Uterus (tissue), 2 donors: ENCODE data around the gene MKKS.

Source experiments
- POLR2A ChIP-seq, 2 donors: fragments of 450-650 bp; IDR thresholded peaks; one replicate each; pipeline ENCODE4 v1.6.1; 2016; ENCODE audit warnings: antibody characterized with exemption in 2 of 2, mild to moderate bottlenecking in 1 of 2, moderate library complexity in 1 of 2
- TF ChIP-seq, protein P1 (sequence below), 4 experiments: fragments of 200-600 bp in 2 of 4; fragments of 450-650 bp in 2 of 4; sonication (generic) in 2 of 4; IDR thresholded peaks; one replicate each; pipeline ENCODE4 v1.5.1; 2016 to 2019; ENCODE audit warnings: antibody characterized with exemption in 4 of 4, mild to moderate bottlenecking in 2 of 4, moderate library complexity in 1 of 4

DNA sequence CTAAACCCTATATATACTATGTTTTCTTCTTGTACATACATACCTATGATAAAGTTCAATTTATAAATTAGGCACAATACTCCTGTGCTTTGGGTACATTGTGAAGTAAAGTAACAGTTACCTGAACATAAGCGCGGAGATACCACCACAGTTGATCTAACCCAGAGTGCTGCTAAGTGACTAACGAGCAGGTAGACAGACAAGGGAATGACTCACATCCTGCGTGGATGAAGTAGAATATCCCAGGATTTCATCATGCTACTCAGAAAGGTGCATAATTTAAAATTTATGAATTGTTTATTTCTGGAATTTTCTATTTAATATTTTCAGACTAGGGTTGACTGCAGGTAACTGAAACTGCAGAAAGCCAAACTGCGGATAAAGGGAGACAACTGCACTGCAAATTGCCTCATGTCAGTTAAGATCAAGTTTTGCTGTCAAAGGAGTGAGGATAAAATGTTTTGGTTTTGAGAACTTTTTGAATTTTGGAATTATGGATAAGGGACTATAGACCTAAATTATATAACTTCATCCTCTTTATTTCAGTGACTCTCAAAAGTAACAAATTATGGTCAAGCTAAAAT is 14.4 kb downstream of the MKKS start:
- TF ChIP-seq, protein P1, sequence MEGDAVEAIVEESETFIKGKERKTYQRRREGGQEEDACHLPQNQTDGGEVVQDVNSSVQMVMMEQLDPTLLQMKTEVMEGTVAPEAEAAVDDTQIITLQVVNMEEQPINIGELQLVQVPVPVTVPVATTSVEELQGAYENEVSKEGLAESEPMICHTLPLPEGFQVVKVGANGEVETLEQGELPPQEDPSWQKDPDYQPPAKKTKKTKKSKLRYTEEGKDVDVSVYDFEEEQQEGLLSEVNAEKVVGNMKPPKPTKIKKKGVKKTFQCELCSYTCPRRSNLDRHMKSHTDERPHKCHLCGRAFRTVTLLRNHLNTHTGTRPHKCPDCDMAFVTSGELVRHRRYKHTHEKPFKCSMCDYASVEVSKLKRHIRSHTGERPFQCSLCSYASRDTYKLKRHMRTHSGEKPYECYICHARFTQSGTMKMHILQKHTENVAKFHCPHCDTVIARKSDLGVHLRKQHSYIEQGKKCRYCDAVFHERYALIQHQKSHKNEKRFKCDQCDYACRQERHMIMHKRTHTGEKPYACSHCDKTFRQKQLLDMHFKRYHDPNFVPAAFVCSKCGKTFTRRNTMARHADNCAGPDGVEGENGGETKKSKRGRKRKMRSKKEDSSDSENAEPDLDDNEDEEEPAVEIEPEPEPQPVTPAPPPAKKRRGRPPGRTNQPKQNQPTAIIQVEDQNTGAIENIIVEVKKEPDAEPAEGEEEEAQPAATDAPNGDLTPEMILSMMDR (IDR thresholded peaks at IDR 0.05), result no peak
- TF ChIP-seq POLR2A (IDR thresholded peaks at IDR 0.05), result no peak
